D341Med (cell line): ENCODE measurements around the gene TREX2.

Source experiments
- DNase-seq: peaks from one replicate; pipeline ENCODE4 v3.0.0; 2012; ENCODE audit warnings: low spot score

TREX2 gene

DNA sequence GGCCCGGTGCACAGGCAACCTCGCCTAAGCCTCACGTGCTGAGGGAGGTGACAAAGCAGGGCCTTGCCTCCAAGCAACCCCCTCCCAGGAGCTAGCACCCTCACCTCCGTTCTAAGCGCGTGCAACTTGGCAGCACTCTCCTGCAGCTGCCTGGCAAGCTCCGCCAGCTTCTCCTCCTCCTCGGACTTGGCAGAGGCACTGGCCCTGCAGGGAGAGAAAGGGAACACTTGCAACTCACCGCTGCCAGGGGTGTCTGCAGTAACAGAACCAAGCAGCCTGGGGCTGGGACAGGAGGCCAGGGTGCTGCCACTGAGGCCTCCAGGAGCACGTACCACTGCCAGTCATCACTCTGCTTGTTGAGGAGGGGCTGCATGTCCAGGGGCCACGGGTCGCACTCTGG, 10.3 kb upstream of the TREX2 start:
- DNase-seq: no peak

DNA sequence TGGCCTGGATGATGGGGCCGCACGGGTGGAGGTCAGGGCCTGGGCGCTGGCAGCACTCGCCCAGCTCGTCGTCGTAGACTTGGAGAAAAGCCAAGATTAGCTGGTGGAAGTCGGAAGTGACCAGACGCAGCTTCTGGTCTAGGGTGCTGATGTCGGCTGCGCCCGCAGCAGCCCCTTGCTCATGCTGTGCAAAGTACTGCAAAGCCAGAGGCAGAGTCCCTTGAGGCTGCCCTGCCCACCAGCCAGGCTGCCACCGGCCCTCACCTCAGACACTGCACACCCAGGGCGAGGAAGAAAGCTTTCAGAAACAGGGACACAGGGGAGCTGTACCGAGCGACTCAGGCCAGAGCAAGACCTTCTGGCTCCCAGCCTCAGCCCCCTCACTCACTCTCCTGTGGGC, 9.7 kb upstream of the TREX2 start:
- no peak for DNase-seq

DNA sequence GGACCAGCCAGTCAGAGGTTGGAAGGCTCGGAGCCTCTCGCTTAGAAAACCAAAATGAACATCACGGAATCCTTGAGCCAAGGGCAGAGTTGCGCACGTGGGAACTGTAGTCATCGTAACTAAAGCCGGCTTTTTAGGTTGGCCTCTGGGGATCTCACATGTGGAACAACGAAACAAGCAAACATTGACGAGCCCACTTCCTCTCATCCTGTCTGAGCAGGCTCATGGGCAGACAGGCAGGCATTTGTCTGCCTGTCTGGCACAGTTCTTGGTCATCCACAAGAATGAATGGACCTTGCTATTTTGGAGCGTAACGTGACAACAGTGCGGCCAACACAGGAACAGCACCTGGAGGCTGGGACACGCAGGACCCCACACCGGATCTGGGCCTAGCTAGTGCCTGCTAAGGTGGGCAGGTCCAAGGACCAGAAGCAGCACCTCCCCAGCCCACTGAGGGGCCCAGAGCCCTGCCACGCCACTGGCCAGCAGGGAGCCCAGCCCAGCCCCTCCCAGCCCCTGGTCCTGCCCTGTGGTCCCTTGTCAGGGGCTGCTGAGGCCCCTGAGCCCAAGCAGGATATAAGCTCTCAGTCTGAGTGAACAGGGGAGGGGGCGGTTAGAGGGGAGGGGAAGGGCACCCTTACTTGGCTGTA, 9.2 kb upstream of the TREX2 start:
- no peak for DNase-seq

DNA sequence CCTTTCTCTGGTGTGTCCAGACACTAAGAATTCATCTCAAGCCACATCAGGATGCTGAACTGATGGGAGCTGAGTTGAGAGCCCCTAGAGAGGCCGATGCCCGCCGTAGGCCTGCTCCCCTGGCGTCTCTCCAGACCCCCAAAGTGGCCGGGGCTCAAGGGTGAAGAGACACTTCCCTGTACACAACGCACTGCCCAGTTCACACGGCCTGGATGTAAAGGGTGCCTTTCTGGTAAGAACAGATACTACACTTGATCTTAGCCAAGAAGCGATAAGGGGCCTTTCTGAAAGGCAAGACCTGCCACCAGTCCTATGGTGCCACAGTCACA, 5.1 kb upstream of the TREX2 start:
- no peak for DNase-seq

DNA sequence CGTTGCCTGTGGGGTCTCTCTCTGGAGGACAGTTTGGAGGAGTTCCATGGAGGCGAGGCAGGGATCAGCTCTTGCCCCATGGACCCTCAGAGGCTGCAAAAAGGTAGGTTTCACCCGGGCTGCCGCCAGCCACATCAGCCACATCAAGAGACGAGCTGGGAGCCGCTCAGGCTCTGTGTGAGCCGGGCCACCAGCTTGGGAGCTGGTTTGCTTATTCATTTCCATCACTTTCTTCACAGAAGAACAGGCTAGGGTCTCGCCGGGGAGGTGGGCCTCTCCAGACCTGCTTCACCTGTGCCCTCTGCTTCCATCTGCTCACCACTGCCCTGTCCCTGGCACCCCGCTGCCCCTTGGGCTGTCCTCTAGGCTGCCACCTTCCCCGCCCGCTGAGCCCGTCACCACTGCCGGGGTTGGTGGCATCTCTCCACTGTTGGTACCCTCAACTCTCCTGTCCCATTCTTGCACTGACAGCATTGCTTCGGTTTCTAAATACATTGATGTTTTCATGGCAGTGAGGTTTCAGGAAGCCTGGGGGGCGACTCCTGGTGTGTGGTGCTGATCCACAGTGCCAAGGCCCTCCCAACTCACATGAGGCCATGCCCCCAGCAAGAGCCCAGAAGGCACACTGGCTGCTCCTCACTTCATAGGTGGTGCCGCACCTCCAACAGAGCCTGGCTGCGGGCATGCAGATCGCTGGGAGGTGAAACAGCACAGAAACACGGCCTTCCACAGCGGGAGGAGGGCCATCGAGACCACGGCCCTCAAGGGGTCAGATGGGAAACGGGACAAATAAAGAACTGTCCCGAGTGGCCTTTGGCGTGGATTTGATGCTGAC, 4.5 kb upstream of the TREX2 start:
- no peak for DNase-seq

DNA sequence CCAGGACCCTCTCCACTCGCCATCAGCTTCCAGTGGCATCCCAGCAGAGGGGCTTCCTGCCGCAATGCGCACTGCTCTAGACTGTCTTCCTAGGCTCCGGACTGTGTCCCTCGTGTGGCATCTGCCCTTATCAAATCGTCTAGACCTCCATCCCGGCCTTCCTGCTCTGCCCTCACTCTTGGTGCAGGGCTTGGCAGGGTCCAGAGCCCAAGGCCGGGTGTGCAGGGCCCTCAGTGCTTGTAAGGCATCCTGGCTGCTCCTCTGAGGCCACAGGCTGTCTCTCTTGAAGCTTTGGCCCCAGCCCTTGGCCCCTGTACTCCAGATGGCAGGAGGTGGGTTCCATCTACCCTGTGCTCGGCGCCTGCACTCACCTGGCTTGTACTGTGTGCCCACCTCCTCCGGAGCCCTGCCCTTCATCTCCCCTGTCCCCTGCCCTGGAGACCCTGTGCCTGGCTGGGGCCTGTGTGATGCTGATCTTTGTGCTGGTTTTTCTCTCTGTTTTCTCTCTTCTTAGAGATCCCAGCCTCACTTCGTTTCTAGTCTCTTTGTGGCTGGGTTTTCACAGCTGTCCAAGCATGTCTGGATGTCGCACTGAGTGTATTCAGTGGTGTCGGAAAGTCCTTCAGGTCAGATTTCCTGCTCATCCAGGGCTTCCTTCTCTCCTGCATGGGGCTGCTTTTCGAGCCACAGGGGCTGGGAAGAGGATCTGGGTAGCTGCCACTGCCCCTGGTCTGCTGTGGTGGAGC, 3.7 kb upstream of the TREX2 start:
- no peak for DNase-seq

DNA sequence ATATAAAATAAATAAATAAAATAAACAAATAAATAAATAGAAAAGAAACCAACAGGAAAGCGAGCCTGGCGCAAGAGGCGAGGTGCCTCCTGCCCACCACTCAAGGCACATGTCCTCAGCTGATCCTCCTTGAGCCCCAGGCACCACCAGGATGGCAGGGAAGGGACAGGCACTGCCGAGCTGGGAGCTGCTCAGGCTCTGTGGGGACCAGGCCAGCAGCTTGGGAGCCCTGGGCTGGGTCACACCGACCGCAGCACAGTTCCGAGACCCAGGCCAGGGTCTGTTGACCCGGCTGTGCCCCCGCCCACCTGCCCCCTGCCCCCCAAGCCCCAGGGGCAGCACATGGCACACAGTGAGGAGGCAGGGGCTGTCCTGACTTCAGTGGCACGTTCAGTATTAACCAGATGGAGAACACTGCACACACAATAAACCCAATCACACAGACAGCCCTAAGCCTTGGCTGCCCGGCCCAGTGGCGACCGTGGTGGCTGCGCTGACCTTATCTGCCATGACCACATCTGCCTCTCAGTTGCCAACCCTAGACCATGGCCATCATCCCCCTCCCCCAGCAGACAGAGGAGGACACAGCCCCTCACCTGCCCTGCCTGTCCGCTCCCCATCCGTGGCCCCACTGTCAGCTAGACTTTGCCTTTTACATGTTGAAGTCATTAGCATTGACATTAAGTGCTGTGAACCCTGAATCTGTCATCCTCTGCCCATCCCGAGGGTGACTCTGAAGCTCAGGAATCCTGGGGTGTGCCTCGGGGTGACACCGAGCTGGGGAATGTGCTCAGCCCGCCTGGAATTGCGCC, 2.9 kb upstream of the TREX2 start:
- no peak for DNase-seq

DNA sequence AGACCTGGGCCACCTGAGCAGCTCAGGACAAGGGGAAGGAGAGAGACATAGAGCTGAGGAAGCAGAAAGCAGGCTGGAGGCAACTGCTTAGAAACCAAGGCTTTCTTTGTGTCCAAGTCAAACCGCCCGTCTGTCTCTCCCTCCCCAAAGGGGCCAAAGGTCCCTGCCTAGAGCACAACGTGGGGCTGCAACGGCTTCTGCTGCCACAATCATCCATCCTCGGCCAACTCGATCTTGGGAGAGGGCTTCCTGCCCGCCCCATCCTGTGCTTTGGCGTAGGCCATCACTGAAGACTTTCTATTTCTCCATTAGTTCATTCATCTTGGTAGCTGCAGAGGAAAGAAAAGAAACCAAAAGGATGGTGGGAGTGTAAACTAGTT, 1.7 kb upstream of the TREX2 start:
- DNase-seq: no peak

DNA sequence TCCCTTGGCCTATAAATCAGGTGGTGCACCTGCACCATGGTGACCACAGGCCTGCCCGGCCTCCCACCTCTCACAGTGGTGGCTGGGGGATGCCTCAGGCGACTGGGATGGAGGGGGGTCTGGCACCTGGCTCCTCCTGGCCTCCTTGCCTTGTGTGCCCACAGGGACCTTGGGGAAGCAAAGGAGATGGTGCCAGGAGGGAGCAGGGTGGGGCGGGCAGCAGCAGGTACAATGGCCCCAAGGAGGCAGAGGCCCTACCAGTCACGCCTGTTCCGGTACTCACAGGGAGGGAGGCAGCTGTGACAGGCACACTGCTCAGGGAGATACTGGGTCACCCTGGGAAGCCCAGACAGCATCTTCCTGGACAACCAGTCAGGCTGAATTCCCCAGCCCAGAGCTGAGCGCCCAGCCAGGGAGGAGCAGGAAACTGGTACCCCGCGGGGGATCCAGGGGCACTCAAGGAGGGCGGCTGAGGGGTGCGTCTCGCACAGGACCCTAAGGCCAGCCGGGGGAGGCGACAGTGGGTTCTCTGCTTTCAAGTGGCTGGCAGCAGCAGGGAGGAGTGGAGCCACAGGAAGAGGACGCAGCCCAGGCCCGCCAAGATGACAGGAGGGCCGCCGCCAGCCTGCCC, 1.2 kb upstream of the TREX2 start:
- no peak for DNase-seq

DNA sequence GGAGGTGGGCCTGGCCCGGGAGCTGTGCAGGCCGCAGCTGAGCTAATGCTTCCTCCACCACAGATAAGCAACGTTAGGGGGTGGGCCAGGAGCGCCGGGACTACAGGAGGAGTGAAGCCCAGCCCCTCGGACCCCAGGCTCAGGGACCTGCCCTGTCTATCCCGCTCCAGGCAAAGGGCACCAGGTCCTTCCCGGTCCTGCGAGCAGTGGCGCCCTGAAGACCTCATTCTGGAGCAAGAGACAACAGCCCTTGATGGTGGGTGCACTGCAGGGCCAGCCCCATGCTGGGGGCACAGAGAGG, 730 bp upstream of the TREX2 start:
- no peak for DNase-seq

DNA sequence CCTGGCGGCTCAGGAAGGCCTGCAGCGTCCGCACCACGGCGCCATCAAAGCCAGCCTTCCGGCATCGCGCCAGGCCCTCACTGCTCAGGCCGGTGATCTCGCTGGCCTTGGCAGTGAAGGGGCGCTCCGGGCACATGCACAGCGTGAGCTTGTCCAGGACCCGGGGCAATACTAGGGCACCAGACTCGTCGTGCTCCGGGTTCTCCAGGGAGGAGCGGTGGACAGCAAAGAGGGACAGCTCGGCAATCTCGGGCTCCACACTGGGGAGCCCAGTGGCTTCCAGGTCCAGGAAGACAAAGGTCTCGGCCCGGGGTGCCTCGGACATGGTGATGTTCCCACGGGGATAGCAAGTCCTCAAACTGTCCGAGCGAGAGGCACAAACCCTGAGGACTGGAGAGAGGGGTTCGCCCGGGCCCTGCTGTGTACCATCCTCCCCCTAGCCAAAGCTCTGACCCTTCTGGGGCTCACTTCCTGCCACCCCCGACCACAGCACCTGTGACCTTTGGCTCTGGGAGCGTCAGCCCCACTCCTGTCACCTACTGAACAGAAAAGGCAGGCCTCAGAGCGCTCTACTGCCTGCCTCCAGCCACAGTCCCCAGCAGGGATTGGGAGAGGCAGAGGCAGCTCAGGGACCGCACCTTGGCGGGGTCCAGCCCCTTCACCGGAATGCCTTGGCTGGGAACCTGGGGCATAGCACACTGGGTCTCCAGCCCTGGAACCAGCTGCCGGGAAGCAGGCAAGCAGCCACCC, 575 bp downstream of the TREX2 start:
- DNase-seq: no peak

DNA sequence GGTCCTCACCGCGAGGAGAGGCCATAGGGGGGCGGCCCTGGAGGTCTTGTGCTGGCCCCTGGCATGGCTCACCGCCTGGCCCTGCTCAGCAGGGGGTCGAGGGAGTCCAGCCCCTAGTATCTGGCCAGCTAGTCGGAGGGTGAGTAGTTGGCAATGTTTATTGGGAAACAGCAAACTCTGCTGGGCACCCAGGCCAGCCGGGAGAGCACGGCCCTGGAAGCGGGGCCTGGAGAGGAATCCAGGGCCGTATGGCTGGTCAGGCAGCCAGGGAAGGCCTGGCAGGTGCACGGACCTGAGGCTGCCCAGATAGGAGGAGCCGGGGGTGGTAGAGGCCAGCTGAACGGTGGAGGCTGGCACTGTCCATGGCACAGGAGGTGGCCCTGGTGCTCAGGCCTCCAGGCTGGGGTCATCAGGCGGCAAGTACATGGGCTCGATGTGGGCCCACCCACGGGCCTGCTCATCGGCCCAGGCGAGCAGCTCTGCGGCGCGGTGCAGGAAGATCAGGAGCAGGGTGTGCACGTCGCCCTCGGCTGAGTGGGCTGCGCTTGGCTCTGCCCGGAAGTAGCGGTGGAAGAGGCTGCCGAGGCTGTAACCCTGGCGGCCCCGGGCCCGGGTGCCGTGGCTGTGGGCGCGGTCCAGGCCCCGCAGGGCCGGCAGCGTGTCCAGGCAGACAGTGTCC, 1.4 kb downstream of the TREX2 start:
- no peak for DNase-seq

DNA sequence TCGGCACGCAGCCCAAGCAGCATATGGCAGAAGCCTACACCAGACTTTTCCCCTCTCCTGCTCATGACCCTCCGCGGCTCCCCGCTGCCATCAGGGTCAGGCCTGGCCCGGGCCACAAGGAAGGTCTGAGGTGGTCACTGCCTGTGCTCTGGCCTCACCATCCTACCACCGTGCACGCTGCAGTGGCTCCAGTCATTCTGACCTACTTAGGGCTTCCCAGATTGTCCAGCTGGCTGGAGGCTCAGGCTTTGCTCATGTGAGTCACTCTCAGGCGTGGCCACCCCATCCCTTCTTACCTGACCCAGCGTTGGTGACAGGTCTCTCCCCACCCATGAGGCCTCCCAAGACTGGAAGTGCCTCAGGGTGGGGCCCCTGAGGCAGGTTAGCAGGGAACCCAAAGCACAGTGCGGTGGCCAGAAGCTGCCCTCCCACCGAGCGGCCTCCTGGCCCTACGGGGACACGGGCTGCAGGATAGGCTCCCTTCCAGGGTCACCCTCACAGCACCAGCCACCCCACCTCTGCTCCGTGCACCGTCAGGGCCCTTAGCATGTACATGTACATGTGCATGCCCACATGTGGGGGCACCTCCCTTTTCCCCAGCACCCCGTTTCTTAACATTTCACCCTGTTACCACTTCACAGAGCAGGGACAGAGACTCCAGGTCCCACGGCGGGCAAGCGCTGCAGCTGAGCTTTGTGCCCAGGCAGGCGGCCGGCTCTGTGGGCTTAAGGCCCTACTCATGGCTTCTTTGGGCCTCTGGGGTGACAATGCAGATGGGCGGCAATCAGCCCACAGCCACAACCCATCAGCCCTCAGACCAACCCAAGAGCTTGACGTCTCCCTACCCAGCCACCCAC, 2.2 kb downstream of the TREX2 start:
- no peak for DNase-seq

DNA sequence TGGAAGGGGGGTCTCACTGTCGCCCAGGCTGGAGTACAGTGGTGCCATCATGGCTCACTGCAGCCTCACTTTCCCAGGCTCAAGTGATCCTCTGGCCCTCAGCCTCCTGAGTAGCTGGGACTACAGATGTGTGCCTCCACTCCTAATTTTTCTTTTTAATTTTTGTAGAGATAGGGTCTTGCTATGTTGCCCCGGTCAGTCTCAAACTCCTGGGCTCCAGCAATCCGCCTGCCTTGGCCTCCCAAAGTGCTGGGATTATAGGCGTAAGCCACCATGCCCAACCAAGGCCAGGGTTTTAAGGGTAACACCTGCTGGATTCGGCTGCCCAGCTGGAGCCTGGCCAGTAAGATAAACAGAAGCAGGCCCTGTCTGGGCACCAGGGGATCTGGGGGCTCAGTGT, 3.4 kb downstream of the TREX2 start:
- DNase-seq: no peak

DNA sequence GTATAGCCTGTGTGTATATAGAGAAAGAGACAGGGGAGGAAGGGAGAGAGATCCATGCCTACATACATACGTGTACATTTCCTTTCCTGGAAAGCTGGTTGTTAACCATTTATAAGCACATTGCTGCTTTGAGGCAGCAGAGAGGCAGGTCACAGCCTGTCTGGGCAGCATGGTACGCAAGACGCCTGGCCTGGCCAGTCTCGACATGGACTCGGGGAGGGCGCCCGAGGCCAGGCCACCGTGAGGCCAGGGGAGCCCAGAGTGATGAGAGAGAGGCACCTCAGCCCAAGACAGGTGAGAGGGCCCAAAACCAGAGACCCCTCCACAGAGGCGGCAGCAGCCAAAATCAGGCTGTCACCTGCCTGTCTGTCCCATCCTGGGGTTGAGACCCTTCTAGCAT, 3.9 kb downstream of the TREX2 start:
- no peak for DNase-seq

DNA sequence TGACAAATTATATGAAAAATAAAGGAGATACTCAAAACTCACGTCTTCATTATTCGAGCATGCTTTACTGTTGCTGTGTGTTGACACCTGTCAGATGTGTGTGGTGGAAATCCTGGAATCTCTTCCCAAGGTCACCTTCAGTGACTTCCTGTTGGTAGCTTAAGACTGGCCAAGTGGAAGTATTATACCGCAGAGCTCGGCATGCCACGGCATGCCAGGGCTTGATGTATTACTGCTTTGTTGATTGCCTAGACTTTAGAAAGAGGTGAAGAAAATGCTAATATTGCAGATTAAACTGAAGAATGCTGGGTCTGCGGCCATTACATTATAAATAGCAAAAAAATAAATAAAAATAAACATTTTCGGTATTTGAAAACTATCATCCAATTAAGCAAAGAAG, 4.6 kb downstream of the TREX2 start:
- DNase-seq: no peak

DNA sequence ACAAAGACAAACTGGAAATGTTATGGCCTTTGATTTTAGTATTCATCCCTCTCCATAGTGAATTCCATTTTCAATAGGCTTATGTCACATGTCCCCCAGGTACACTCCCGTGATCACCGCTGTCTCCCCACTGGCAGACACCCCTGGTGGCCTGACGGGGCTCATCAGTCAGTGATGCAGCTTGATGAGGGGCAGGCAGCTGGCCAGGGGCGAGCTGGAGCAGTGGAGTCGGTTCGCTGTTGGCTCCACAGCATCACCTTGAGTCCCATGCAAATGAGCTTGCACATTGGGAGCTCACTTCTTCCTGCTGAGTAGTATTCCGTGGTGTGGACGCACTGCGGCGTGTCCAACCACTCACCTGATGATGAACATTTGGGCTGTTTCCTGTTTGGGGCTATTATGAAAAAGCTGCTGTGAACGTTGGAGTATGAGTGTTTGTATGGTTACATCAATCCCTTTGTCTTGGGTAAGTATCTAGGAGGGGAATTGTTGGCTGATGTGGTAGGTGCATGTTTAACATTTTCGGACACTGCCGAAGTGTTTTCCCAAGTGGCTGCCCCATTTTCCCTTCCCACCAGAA, 5.2 kb downstream of the TREX2 start:
- no peak for DNase-seq

DNA sequence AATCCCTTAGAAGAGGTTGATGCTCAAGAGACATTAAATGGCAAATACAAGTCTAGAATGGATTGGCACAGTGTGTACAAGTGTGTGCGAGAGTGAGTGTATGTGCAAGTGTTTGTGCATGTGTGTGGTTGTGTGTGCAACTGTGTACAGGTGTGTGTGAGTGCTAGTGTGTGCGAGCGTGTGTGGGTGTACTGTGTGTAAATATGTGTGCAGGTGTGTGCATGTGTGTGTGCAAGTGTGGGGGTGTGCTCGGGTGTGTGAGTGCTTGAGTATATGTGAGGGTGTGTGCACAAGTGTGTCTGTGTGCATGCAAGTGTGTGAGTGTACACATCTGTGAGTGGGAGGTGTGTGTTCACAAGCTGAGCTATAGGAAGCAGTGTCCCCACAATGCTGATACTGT, 5.9 kb downstream of the TREX2 start:
- no peak for DNase-seq

DNA sequence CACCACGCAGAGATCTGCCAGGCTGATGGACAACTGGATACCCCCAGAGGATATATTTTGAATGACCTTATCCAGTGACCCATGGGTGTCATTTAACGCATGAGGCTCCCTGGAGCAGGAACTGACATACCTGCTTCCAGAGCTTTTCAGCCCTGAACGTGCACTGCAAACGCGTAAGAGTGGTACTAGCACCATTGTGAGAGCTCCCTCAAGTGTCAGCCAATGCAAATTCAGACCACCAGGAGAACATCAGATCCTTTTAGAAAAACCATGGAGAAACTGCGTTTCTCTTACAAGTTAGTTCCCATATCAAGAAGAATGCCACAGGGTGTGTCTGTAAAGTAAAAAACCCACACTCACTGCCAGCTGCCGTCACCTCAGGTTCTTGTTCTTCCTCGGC, 7.3 kb downstream of the TREX2 start:
- DNase-seq: no peak

DNA sequence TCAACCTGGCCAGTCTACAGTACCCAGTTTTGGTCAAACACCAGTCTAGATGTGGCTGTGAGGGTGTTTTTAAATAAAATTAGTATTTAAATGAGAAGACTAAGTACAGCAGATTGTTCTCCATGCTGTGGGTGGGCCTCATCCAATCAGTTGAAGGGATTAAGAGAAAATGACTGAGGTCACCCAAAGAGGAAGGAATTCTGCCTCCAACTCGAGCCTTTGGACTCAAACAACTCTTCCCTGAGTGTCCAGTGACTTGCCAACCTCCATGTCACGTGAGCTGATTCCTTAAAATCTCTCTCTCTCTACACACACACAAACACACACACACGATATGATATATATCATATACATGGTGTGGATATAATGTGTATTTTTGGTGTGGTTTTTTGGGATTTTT, 10.0 kb downstream of the TREX2 start:
- DNase-seq: no peak
